ENCODE data around the gene HBS1L.

GRCh38 chr6:135052939-135053338 is 1.7 kb downstream of the HBS1L start:
- TF ChIP-seq CTCF (IDR thresholded peaks at IDR 0.05) (no peak), POLR2A (IDR thresholded peaks at IDR 0.05) (no peak)

Measured in uterus (tissue), 2 donors.